ENCODE results near the gene C4orf50.

The C4orf50 gene

DNA sequence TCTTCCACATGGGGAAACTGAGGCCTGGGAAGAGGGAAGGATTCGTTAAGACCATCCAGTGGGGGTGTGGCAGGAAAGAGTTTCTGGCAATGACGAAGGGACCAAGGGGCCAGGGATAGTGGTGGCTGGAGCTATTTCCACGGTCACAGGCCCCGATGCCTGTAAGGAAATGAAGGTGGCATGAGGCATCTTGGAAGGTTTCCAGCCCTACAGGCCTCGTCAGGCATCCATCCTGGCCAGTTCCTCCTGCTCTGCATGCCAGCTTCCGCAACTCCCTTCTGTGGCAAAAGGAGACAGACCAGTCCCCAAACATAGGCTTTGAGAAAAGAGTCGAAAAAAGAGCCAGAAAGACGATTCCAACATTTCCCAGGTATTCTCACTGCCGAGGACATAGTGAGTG is 9.2 kb upstream of the C4orf50 start:
- Histone ChIP-seq H3K4me3 (ENCODE audit: low read depth in 1 of 2, low read length in 2 of 2) (no peak overlapping the region), H3K4me1 (ENCODE audit: insufficient read depth, low read length) (no peaks in the 10 kb centered on the region), H3K36me3 (ENCODE audit: insufficient read depth, low read length) (no peaks in the 10 kb centered on the region), H3K27me3 (ENCODE audit: insufficient read depth, low read length, poor library complexity) (peaks cover 5% of the 10 kb centered on the region), H3K79me2 (ENCODE audit: insufficient read depth, low read length) (no peaks in the 10 kb centered on the region), H3K4me2 (ENCODE audit: insufficient read depth, low read length) (no peak overlapping the region), H3K27ac (ENCODE audit: low read length) (no peak overlapping the region), H4K20me1 (ENCODE audit: insufficient read depth, low read length) (no peaks in the 10 kb centered on the region; the same call in 1 of the 2 replicates), H2AFZ (ENCODE audit: low read depth, low read length) (no peak overlapping the region), H3K9me3 (ENCODE audit: insufficient read depth, low read length, severe bottlenecking) (no peaks in the 10 kb centered on the region), H3K9ac (ENCODE audit: low read depth, low read length) (no peak overlapping the region)
- DNase-seq (no peak), ATAC-seq (ENCODE audit: insufficient read depth, low read depth) (no peak)
- no peak for TF ChIP-seq EZH2 (IDR thresholded peaks at IDR 0.05; ENCODE audit: borderline replicate concordance, low read depth, low read length, severe bottlenecking)
- TF ChIP-seq, protein P1, sequence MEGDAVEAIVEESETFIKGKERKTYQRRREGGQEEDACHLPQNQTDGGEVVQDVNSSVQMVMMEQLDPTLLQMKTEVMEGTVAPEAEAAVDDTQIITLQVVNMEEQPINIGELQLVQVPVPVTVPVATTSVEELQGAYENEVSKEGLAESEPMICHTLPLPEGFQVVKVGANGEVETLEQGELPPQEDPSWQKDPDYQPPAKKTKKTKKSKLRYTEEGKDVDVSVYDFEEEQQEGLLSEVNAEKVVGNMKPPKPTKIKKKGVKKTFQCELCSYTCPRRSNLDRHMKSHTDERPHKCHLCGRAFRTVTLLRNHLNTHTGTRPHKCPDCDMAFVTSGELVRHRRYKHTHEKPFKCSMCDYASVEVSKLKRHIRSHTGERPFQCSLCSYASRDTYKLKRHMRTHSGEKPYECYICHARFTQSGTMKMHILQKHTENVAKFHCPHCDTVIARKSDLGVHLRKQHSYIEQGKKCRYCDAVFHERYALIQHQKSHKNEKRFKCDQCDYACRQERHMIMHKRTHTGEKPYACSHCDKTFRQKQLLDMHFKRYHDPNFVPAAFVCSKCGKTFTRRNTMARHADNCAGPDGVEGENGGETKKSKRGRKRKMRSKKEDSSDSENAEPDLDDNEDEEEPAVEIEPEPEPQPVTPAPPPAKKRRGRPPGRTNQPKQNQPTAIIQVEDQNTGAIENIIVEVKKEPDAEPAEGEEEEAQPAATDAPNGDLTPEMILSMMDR (IDR thresholded peaks at IDR 0.05; ENCODE audit: borderline replicate concordance, extremely low read depth, low read length, poor library complexity, severe bottlenecking) = no peak

DNA sequence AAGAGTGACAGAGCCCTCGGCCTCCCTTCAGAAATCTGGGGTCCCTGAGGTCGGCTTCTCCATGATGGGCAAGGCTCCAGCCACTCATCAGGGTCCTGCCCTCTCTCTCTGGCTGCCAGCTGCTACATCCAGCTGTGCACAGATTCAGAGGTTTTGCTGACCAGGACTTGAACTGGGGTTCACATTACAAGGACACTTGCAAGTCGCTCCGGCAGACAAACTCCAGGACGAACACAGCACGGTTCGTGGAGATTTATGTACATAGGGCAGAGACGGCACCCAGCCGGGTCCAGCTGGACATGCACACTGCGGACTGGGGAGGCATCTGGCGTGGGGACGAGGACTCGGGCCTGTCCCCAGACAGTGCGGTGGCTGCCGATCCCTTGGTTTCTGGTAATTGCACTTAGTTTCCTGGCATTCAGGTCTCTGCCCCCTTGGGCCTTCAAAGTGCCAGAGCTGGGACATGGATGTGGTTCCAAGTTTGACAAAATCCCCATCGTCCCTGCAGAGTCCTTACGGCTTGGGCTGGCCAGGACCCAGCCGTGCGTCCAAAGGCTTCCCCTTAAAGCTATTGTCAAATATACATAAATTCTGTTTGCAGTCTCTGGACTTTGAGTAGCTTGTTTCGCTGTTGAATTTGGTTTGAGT is 6.2 kb upstream of the C4orf50 start:
- Histone ChIP-seq H3K4me1 (ENCODE audit: insufficient read depth, low read length) (no peaks in the 10 kb centered on the region), H3K9ac (ENCODE audit: low read depth, low read length) (no peak overlapping the region), H3K4me2 (ENCODE audit: insufficient read depth, low read length) (no peak overlapping the region), H4K20me1 (ENCODE audit: insufficient read depth, low read length) (no peaks in the 10 kb centered on the region), H3K9me3 (ENCODE audit: insufficient read depth, low read length, severe bottlenecking) (no peaks in the 10 kb centered on the region), H2AFZ (ENCODE audit: low read depth, low read length) (no peak overlapping the region), H3K4me3 (ENCODE audit: low read depth in 1 of 2, low read length in 2 of 2) (no peak overlapping the region), H3K27ac (ENCODE audit: low read length) (no peak overlapping the region), H3K79me2 (ENCODE audit: insufficient read depth, low read length) (no peaks in the 10 kb centered on the region), H3K36me3 (ENCODE audit: insufficient read depth, low read length) (no peaks in the 10 kb centered on the region), H3K27me3 (ENCODE audit: insufficient read depth, low read length, poor library complexity) (no peaks in the 10 kb centered on the region)
- ATAC-seq (ENCODE audit: insufficient read depth, low read depth) = no peak
- no peak for TF ChIP-seq EZH2 (IDR thresholded peaks at IDR 0.05; ENCODE audit: borderline replicate concordance, low read depth, low read length, severe bottlenecking)
- TF ChIP-seq, protein P1 (IDR thresholded peaks at IDR 0.05; ENCODE audit: borderline replicate concordance, extremely low read depth, low read length, poor library complexity, severe bottlenecking) = no peak
- DNase-seq = no peak

DNA sequence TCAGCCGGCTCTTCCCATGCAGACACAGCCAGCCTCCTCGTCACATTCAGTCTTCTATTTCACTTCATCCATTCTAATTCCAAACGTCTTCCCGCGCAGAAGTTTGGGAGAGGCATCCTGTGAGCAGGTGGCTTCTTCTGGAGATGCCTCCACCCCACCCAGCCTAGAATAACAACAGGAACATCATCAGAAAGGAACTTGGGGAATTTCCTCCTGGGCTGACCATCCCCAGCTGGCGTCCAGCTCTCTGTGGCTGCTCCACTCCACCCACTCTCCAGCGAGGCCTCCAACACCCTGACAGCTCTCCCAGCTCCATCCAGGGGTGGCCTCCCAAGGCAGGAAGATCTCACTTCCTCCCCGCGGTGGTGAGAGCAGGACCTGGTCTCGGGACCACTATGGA is 5.5 kb upstream of the C4orf50 start:
- Histone ChIP-seq H3K4me2 (ENCODE audit: insufficient read depth, low read length) (no peak overlapping the region), H3K9ac (ENCODE audit: low read depth, low read length) (no peak overlapping the region), H4K20me1 (ENCODE audit: insufficient read depth, low read length) (no peaks in the 10 kb centered on the region), H3K9me3 (ENCODE audit: insufficient read depth, low read length, severe bottlenecking) (no peaks in the 10 kb centered on the region), H3K79me2 (ENCODE audit: insufficient read depth, low read length) (no peaks in the 10 kb centered on the region), H3K36me3 (ENCODE audit: insufficient read depth, low read length) (no peaks in the 10 kb centered on the region), H3K27ac (ENCODE audit: low read length) (no peak overlapping the region), H2AFZ (ENCODE audit: low read depth, low read length) (no peak overlapping the region), H3K4me3 (ENCODE audit: low read depth in 1 of 2, low read length in 2 of 2) (no peak overlapping the region), H3K27me3 (ENCODE audit: insufficient read depth, low read length, poor library complexity) (no peaks in the 10 kb centered on the region), H3K4me1 (ENCODE audit: insufficient read depth, low read length) (no peaks in the 10 kb centered on the region)
- no peak for DNase-seq
- ATAC-seq (ENCODE audit: insufficient read depth, low read depth) = no peak
- TF ChIP-seq EZH2 (IDR thresholded peaks at IDR 0.05; ENCODE audit: borderline replicate concordance, low read depth, low read length, severe bottlenecking) = no peak
- TF ChIP-seq, protein P1 (IDR thresholded peaks at IDR 0.05; ENCODE audit: borderline replicate concordance, extremely low read depth, low read length, poor library complexity, severe bottlenecking) = no peak

All from DND-41 (cell line).